ENCODE measurements around the gene VIPR2.

VIPR2 gene

GRCh38 chr7:159024280-159024951 is 120.3 kb downstream of the VIPR2 start:
- DNase-seq (ENCODE audit: low spot score): no peak

DNA sequence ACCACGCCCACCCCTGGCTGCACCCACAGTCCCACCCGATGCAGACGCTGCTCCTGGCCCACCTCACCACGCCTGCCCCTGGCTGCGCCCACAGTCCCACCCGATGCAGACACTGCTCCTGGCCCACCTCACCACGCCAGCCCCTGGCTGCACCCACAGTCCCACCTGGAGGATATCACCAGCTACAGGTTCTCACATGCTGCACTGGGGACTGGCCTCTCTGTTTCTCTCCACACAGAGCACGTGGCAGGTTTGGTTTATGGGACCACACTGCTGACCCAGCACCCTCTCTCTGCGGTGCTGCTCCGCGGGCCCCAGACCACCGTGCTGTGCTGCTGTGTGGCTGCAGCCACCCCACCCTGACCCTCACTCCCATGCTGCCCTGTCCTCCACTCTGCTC is 120.9 kb downstream of the VIPR2 start:
- DNase-seq (ENCODE audit: low spot score): no peak

- DNase-seq (ENCODE audit: low spot score): no peak
Observed at GRCh38 chr7:159023206-159023605, 121.5 kb downstream of the VIPR2 start.

DNA sequence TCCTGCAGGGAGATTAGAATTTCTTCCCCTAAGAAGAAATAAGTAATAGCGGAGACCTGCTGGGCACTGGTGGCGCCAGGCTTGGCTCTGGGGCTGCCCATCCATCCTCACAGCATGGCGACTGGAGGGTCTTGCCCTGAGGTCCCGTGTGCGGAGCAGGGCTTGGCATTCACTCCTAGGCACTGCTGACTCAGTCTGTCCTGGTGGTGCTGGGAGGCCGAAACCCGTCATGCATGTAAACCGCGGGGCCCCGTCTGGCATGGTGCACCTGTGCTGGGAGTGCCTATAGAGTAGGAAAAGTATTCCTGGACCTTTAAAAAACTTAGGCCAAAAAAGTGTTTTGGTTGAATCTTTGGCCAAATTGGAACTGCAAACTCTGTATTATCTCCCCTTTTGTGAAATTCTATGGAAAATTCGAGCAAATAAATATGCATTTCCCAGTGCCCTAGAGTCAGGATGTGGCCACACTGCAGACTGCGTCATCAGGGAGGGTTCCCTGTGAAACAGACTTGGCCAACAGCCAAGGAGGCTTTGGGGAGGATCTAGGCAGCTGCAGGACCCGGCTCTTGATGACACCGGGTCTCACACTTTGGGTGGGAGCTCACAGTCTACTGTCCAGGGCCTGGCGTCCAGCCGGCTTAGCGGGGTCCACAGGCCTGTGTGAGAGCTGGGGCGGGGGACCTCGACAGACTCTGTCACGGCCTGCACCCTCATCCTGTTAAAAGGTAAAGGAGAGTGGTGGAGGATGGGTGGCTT is 122.3 kb downstream of the VIPR2 start:
- no peak for DNase-seq (ENCODE audit: low spot score)

GRCh38 chr7:159020987-159021386 is 123.7 kb downstream of the VIPR2 start:
- no peak for DNase-seq (ENCODE audit: low spot score)

DNA sequence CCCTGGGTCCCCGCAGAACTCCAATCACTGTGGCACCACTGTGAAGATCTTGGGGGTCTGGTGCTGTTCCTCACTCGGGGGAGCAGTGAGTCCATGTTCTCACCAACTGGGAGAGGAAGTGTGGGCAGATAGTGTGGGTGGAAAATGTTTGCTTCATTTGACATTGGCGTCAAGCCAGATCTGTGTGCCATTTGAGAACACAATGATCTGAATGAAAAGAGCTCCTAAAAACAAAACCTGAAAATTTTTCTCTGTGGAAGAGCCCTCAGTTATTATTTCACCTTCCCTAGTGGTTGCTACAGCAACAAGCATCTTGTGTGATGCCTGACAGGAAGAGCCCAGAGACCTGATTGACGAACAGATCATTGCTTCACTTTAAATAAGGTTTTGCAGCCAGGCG is 125.6 kb downstream of the VIPR2 start:
- DNase-seq (ENCODE audit: low spot score): no peak

DNA sequence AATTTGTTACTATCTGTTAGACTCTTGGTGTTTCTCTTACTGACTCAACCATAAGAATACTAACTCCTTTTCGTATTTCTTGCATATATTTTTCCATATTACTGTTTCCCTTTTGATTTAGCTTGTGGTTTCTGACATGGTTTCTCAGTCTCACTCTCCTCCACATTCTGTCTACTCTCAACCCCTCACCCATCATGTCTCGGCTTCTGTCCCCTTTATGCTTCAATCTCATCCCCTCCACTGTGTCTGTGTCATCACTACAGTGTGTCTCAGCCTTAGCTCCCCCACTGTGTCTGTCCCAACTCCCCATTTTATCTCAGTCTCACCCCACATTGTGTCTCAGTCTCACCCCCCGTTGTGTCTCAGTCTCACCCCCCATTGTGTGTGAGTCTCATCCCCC is 126.9 kb downstream of the VIPR2 start:
- peak; percentile 18 for DNase-seq (ENCODE audit: low spot score)

DNA sequence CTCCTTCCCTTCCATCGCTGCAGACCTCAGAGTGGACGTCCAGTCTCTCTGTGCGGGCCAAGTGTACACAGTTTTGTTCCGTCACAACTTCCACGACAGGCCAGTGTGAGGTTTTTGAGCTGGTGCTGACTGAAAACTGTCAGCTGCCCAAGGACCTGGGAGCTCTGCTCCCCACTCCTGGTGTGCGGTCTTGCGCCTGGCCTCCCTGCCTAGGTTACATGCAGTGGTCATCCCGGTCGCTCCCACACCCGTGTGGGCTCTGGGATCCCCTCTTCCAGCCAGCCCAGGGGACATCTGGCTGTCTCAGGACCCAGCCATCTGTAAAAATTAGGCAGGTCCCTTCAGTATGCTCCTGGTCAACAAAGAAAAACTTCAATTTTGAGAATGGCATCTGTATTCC is 127.5 kb downstream of the VIPR2 start:
- no peak for DNase-seq (ENCODE audit: low spot score)

GRCh38 chr7:159016591-159016990 is 128.1 kb downstream of the VIPR2 start:
- DNase-seq (ENCODE audit: low spot score): no peak

DNA sequence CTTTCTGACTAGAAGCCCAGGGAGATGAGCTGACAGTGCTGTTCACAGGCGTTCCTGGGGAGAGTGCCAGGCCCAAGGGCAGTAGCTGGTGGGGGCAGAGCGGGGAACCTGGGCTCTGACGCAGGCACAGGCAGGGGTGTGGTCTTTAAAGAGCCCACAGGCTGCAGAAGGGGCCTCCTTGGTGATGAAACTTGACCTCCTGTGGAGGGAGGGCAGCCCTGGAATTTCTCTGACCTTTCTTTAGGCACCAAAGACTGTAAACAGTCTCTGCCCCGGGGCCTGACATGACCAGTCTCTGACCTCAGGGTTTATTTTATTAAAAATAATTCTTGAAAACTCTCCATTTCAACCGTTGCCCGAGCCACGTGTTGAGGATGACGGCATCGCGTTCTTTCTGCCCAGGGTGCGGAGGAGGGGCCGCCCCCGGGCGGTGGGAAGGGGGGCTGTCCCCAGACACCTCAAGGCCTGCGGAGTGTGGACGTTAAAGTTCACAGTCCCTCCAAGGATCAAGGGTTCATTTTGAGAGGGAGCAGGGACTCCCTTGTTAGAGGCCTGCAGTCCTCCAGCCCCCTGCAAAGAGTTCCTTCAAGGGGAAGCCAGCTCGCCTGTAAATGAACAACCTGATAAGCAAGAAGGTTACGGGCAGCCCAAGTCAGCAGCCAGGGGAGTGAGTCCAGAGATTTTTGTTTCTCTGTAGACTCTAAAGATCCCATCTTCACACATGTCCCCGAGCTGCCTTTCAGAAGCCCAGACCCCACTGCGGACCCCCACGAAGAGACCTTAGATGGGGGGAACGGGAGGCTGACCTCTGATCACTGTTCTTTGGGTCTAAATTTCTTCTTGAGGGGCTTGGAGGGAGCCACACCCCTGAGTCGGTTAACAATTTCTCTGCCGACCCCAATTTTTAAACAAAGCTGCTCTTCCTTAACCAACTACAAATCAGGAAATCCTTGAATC is 128.9 kb downstream of the VIPR2 start:
- no peak for DNase-seq (ENCODE audit: low spot score)

- DNase-seq (ENCODE audit: low spot score): no peak
Observed at GRCh38 chr7:159015081-159015453, 129.6 kb downstream of the VIPR2 start.

- no peak for DNase-seq (ENCODE audit: low spot score)
Observed at GRCh38 chr7:159014297-159015062, 130.2 kb downstream of the VIPR2 start.

GRCh38 chr7:159013825-159014289 is 130.8 kb downstream of the VIPR2 start:
- no peak for DNase-seq (ENCODE audit: low spot score)

DNA sequence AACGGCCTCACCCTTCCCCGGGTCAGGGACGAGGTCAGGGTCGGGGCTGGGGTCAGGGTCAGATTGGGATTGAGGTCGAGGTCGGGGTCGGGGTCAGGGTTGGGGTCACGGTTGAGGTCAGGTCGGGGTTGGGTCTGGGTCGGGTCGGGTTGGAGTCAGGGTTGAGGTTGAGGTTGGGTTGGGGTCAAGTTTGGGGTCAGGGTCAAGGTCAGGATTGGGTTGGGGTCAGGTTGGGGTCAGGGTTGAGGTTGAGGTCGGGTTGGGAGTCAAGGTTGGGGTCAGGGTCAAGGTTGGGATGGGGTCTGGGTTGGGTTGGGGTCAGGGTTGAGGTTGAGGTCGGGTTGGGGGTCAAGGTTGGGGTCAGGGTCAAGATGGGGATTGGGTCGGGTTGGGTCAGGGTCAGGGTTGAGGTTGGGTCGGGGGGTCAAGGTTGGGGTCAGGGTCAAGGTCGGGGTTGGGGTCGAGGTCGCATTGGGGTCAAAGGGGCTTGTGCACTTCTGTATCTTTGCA is 131.4 kb downstream of the VIPR2 start:
- no peak for DNase-seq (ENCODE audit: low spot score)

GRCh38 chr7:159012353-159013069 is 132.2 kb downstream of the VIPR2 start:
- no peak for DNase-seq (ENCODE audit: low spot score)

DNA sequence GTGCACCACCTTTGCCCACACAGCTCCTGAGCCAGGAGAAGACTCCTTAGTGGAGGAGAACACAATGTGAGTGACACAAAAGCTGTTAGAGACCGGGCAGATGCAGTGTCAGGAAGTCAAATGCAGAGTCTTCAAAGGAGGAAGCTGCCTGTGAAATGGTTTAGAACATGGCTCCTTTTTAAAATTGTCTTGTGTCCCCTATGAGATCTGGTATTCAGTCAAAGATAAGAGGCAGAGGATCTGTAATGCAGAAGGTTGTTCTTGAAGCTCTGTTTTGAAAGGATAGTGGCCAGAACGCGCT is 133.0 kb downstream of the VIPR2 start:
- DNase-seq (ENCODE audit: low spot score): no peak

DNA sequence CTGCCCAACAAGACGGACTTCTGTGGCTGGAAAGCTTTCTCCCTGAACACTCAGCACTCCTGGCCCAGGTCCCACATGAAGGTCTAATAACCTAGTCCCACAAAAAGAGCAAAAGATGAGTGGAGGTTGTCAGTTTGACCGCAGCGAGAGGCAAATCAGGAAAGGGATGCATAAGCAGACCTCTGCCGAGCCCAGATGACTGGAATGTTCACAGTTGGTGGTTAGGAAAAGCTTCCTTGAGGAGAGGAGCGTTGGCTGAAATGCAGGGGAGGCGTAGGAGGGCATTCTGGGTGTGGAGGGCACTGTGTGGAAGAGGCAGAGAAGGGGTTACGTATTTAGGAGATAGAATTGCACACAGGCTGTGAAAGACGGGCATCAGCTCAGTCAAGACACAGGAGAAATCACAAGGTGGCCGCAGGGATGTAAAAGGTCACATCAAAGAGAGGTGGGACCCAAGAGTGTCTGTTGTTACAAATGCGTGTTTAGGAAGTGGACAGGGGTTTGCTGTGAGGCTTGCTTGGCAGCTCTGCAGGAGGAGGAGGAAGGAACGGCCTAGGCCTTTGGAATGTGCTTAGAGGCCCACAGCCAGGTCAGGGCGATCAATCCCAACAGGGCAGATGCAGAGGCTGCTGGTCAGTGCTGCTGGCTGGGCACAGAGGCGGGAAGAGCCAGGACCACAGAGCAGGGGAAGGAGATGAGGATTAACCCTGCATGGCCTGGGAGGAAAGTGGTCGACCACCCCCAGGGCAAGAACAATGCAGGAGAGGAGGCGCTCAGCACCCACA is 133.5 kb downstream of the VIPR2 start:
- DNase-seq (ENCODE audit: low spot score): no peak

DNA sequence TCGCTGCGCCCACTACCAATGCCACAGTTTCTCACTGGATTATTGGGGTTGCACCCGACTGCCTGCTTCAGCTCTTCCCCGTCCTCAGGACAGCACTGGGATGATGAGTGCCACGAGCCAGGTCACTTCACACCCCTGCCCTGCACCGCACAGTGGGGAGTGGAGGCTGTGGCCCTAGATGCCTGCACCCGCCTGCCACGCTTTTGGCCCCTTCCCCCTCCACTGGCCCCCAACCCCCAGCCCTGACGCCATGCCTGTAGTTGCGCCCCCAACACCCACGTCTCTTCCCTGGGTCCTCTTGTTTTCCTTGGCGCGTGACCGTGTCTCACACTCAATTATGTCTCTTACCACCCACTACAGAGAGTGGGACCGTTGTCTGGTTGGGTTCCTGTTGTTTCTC is 134.3 kb downstream of the VIPR2 start:
- DNase-seq (ENCODE audit: low spot score): no peak

DNA sequence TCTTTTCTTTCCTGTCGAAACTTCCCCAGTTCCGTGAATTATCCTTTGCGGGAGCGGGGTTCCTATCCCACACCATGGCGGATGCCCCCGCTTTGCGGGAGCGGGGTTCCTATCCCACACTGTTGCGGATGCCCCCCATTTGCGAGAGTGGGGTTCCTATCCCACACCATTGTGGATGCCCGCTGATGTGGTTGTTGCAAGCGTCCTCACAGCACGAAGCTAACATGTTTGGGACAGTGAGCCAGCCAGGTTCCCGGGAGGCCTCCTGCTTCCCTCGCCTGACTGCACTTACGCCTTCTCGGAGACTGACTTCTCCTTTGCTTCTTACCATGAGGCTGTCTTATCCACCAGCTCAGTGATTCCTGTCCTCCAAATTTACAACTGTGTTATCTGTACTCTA is 134.7 kb downstream of the VIPR2 start:
- DNase-seq (ENCODE audit: low spot score): no peak

- no peak for DNase-seq (ENCODE audit: low spot score)
Observed at GRCh38 chr7:159008417-159008816, 136.2 kb downstream of the VIPR2 start.

Measured in activated CD4-positive, alpha-beta T cell treated with anti-CD3 and anti-CD28 coated beads, Interleukin-2, Interleukin-4, amounts not matched to agents 100 ng/mL and 50 ng/mL, durations not matched to agents 16 hours and 8 hours (primary cell).